Measurements from ENCODE around the gene CRYBA4. TPM values are rescaled to one million over a fixed set of nuclear protein-coding genes. Genes with fewer than 3 reads are reported as not detected.

Gene CRYBA4
- total and polyA plus RNA-seq, 8 donors = 0.21 to 0.87 (median 0.43) TPM; not detected in 2

DNA sequence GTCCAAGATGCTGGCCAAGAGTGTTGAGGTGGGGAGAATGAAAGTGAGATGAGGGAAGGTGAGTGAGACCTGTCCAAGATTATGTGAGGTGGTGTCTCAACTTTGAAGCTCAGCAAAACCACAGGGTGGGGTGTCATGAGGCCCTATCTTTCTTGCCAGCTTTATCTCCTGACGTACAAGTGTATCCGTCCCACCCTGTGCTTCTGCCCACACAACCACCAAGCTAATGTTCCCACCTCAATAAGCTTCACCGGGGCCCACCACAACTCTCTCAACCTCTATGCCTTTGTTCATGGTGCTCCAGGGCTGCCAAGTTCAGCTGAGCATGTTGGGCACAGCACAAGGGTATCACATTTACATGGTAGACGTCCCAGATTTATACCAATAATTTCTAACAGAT is 24.7 kb upstream of the CRYBA4 start:
- Histone ChIP-seq H3K27me3 (no peaks in the 10 kb centered on the region), H3K4me3 (no peak overlapping the region), H3K36me3 (no peaks in the 10 kb centered on the region), H3K9me3 (no peaks in the 10 kb centered on the region), H3K4me1 (peaks cover 0 to 15% of the 10 kb centered on the region in 2 donors), H3K27ac (no peak overlapping the region)
- intact Hi-C loops (cut with DNase I) = no loop called here
- ATAC-seq (no peak), DNase-seq (no peak)
- TF ChIP-seq, protein P1, sequence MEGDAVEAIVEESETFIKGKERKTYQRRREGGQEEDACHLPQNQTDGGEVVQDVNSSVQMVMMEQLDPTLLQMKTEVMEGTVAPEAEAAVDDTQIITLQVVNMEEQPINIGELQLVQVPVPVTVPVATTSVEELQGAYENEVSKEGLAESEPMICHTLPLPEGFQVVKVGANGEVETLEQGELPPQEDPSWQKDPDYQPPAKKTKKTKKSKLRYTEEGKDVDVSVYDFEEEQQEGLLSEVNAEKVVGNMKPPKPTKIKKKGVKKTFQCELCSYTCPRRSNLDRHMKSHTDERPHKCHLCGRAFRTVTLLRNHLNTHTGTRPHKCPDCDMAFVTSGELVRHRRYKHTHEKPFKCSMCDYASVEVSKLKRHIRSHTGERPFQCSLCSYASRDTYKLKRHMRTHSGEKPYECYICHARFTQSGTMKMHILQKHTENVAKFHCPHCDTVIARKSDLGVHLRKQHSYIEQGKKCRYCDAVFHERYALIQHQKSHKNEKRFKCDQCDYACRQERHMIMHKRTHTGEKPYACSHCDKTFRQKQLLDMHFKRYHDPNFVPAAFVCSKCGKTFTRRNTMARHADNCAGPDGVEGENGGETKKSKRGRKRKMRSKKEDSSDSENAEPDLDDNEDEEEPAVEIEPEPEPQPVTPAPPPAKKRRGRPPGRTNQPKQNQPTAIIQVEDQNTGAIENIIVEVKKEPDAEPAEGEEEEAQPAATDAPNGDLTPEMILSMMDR (IDR thresholded peaks at IDR 0.05) = no peak

DNA sequence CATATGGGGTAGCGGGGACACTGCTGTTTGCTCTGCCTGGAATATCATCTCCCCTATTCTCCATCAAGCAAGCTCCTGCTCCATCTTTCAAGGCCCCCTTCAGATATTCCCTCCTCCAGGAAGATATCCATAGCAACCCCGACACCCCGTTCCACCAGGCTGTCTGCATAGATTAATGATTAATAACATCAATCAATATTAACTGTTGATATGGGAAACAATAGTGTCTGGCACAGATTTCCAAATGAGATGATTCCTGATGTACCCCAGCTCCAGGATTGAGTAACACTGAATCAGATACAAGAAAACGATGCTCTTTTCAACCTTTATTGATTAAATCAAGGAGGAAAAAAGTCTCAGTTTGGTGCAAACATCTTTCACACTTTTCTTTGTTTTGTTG is 24.3 kb upstream of the CRYBA4 start:
- H3K9me3 ChIP-seq = no peaks in the 10 kb centered on the region
- peaks cover 0 to 11% of the 10 kb centered on the region in 2 donors for H3K4me1 ChIP-seq
- intact Hi-C loops (cut with DNase I) = no loop called here
- no peaks in the 10 kb centered on the region for H3K36me3 ChIP-seq
- ATAC-seq (no peak), DNase-seq (no peak)
- no peak overlapping the region for H3K4me3 ChIP-seq
- H3K27ac ChIP-seq = no peak overlapping the region
- TF ChIP-seq, protein P1 (IDR thresholded peaks at IDR 0.05) = no peak
- H3K27me3 ChIP-seq = no peaks in the 10 kb centered on the region

GRCh38 chr22:26599505-26599904 is 22.3 kb upstream of the CRYBA4 start:
- no peaks in the 10 kb centered on the region for H3K36me3 ChIP-seq
- no peaks in the 10 kb centered on the region for H3K27me3 ChIP-seq
- no peaks in the 10 kb centered on the region for H3K4me1 ChIP-seq
- no peaks in the 10 kb centered on the region for H3K9me3 ChIP-seq
- no peak overlapping the region for H3K4me3 ChIP-seq
- DNase-seq = no peak
- ATAC-seq = no peak
- intact Hi-C loops (cut with DNase I) = no loop called here
- TF ChIP-seq, protein P1 (IDR thresholded peaks at IDR 0.05) = no peak
- H3K27ac ChIP-seq = no peak overlapping the region

- intact Hi-C loops (cut with DNase I) = no loop called here
- Histone ChIP-seq H3K9me3 (no peaks in the 10 kb centered on the region), H3K4me1 (no peaks in the 10 kb centered on the region), H3K36me3 (no peaks in the 10 kb centered on the region), H3K4me3 (no peak overlapping the region), H3K27ac (no peak overlapping the region), H3K27me3 (no peaks in the 10 kb centered on the region)
- TF ChIP-seq, protein P1 (IDR thresholded peaks at IDR 0.05) = no peak
- ATAC-seq (no peak), DNase-seq (no peak)
Measured at GRCh38 chr22:26601726-26602125, 20.0 kb upstream of the CRYBA4 start.

DNA sequence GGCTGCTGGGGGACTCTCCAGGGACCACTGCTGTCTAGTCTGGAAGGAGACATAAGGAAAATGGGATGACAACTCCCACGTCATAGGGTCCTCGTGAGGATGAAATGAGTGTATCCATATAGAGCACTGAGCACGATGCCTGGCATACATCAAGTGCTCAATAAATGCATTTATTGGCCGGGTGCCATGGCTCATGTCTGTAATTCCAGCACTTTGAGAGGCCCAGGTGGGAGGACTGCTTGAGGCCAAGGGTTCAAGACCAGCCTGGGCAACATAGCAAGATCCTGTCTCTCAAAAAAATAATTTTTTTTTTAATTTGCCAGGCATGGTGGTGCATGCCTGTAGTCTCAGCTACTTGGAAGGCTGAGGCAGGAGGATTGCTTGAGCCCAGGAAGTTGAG is 19.6 kb upstream of the CRYBA4 start:
- TF ChIP-seq, protein P1 (IDR thresholded peaks at IDR 0.05) = no peak
- H3K36me3 ChIP-seq = no peaks in the 10 kb centered on the region
- no peaks in the 10 kb centered on the region for H3K4me1 ChIP-seq
- DNase-seq = no peak
- no peaks in the 10 kb centered on the region for H3K9me3 ChIP-seq
- H3K27ac ChIP-seq = no peak overlapping the region
- intact Hi-C loops (cut with DNase I) = no loop called here
- no peak for ATAC-seq
- H3K4me3 ChIP-seq = no peak overlapping the region
- no peaks in the 10 kb centered on the region for H3K27me3 ChIP-seq

Data from left lung (tissue), 10 donors.